H9 (cell line): ENCODE results near the gene LNPK. TPM values are rescaled to one million over a fixed set of nuclear protein-coding genes. Genes with fewer than 3 reads are reported as not detected.
"Not testable (repeated sequence)": the region's sequence is repeated elsewhere in the genome, so short reads cannot be mapped to it uniquely, and the experiment has no call there.

ENCODE experiments used
- DNase-seq: peaks from one replicate; pipeline ENCODE4 v3.0.0-alpha.2; 2017
- H2AFZ ChIP-seq: one replicate; pipeline ENCODE4 v1.6.1; 2013; ENCODE audit warnings: mild to moderate bottlenecking, low read length, control low read depth, moderate library complexity
- H2AK5ac ChIP-seq: 2 replicates; pipeline ENCODE4 v1.6.1; 2013; ENCODE audit warnings: low read length, control low read depth, mixed read lengths; ENCODE audit not compliant: insufficient read length
- H2BK120ac ChIP-seq: one replicate; pipeline ENCODE4 v1.6.1; 2013; ENCODE audit warnings: low read depth, mild to moderate bottlenecking, low read length, control low read depth, inconsistent platforms; ENCODE audit not compliant: poor library complexity, severe bottlenecking
- H2BK12ac ChIP-seq: 2 replicates; pipeline ENCODE4 v1.6.1; 2013; ENCODE audit warnings: low read length, control low read depth, mixed read lengths, low read depth; ENCODE audit not compliant: insufficient read length
- H2BK15ac ChIP-seq: 2 replicates; pipeline ENCODE4 v1.6.1; 2013; ENCODE audit warnings: low read depth, low read length, control low read depth
- H2BK20ac ChIP-seq: one replicate; pipeline ENCODE4 v1.6.1; 2013; ENCODE audit warnings: low read depth, mild to moderate bottlenecking, low read length, control low read depth, inconsistent platforms; ENCODE audit not compliant: poor library complexity, severe bottlenecking
- H2BK5ac ChIP-seq: 2 replicates; pipeline ENCODE4 v1.6.1; 2013; ENCODE audit warnings: low read length, control low read depth, mixed read lengths; ENCODE audit not compliant: insufficient read length
- H3K14ac ChIP-seq: 2 replicates; pipeline ENCODE4 v1.6.1; 2013; ENCODE audit warnings: low read length, control low read depth; ENCODE audit not compliant: insufficient read depth
- H3K18ac ChIP-seq: 2 replicates; pipeline ENCODE4 v1.6.1; 2013; ENCODE audit warnings: low read depth, mild to moderate bottlenecking, mixed read lengths, low read length, control low read depth; ENCODE audit not compliant: insufficient read length
- H3K23ac ChIP-seq: 2 replicates; pipeline ENCODE4 v1.6.1; 2013; ENCODE audit warnings: low read length, control low read depth, mixed read lengths, low read depth; ENCODE audit not compliant: insufficient read length
- H3K23me2 ChIP-seq: 2 replicates; pipeline ENCODE4 v1.6.1; 2013; ENCODE audit warnings: low read depth, mild to moderate bottlenecking, mixed read lengths, low read length, control low read depth; ENCODE audit not compliant: insufficient read length, poor library complexity, severe bottlenecking
- H3K27ac ChIP-seq: 2 replicates; pipeline ENCODE4 v1.5.1; 2013; ENCODE audit warnings: low read length, control low read depth, mixed read lengths, low read depth; ENCODE audit not compliant: insufficient read length
- H3K27me3 ChIP-seq: 2 replicates; pipeline ENCODE4 v1.6.1; 2013; ENCODE audit warnings: low read length, control low read depth, inconsistent platforms; ENCODE audit not compliant: insufficient read depth
- H3K4ac ChIP-seq: 2 replicates; pipeline ENCODE4 v1.6.1; 2013; ENCODE audit warnings: low read depth, mild to moderate bottlenecking, control low read depth, inconsistent platforms, low read length, moderate library complexity
- H3K4me1 ChIP-seq: 2 replicates; pipeline ENCODE4 v1.6.1; 2013; ENCODE audit warnings: low read length, control low read depth, inconsistent platforms; ENCODE audit not compliant: insufficient read depth
- H3K4me2 ChIP-seq: 2 replicates; pipeline ENCODE4 v1.6.1; 2013; ENCODE audit warnings: low read length, control low read depth, mixed read lengths; ENCODE audit not compliant: insufficient read length, insufficient read depth
- H3K56ac ChIP-seq: 2 replicates; pipeline ENCODE4 v1.6.1; 2013; ENCODE audit warnings: low read depth, mild to moderate bottlenecking, mixed read lengths, low read length, control low read depth; ENCODE audit not compliant: insufficient read length
- H3K79me1 ChIP-seq: 2 replicates; pipeline ENCODE4 v1.6.1; 2013; ENCODE audit warnings: low read depth, mild to moderate bottlenecking, moderate library complexity, low read length, control low read depth, inconsistent platforms; ENCODE audit not compliant: insufficient read depth, poor library complexity, severe bottlenecking
- H3K79me2 ChIP-seq: 2 replicates; pipeline ENCODE4 v1.6.1; 2013; ENCODE audit warnings: low read length, control low read depth, inconsistent platforms; ENCODE audit not compliant: insufficient read depth
- H3K9ac ChIP-seq: 2 replicates; pipeline ENCODE4 v1.6.1; 2013; ENCODE audit warnings: low read length, control low read depth, mixed read lengths; ENCODE audit not compliant: insufficient read length; ENCODE audit errors: extremely low read depth
- H3K9me3 ChIP-seq: one replicate; pipeline ENCODE4 v1.6.1; 2013; ENCODE audit warnings: low read depth, low read length, inconsistent platforms; ENCODE audit not compliant: control insufficient read depth
- H3T11ph ChIP-seq: one replicate; pipeline ENCODE4 v1.6.1; 2013; ENCODE audit warnings: mild to moderate bottlenecking, low read length, control low read depth, inconsistent platforms
- H4K20me1 ChIP-seq: one replicate; pipeline ENCODE4 v1.6.1; 2013; ENCODE audit not compliant: control insufficient read depth, insufficient read length, insufficient read depth
- H4K5ac ChIP-seq: 2 replicates; pipeline ENCODE4 v1.6.1; 2013; ENCODE audit warnings: low read depth, mild to moderate bottlenecking, mixed read lengths, low read length, control low read depth; ENCODE audit not compliant: insufficient read length
- H4K8ac ChIP-seq: replicated peaks from 2 replicates; pipeline ENCODE4 v1.6.1; 2013; ENCODE audit warnings: low read length, control low read depth, mixed read lengths, low read depth; ENCODE audit not compliant: insufficient read length
- H4K91ac ChIP-seq: 2 replicates; pipeline ENCODE4 v1.6.1; 2013; ENCODE audit warnings: low read depth, mild to moderate bottlenecking, moderate library complexity, mixed read lengths, low read length, control low read depth; ENCODE audit not compliant: insufficient read length
- H3K27ac Mint-ChIP-seq, 3 experiments: 2 replicates in 2 of 3; 3 replicates in 1 of 3; pipeline ENCODE4 v1.8.0; 2020 to 2021; ENCODE audit warnings: mixed read lengths in 3 of 3, mild to moderate bottlenecking in 1 of 3, moderate library complexity in 1 of 3
- H3K27me3 Mint-ChIP-seq: 2 replicates; pipeline ENCODE4 v1.8.0; 2021; ENCODE audit warnings: low read depth, mild to moderate bottlenecking, moderate library complexity, mixed read lengths
- H3K36me3 Mint-ChIP-seq, 3 experiments: 2 replicates in 2 of 3; 3 replicates in 1 of 3; pipeline ENCODE4 v1.8.0; 2020 to 2021; ENCODE audit warnings: low read depth in 3 of 3, mixed read lengths in 3 of 3; ENCODE audit not compliant: insufficient read depth in 1 of 3
- H3K4me1 Mint-ChIP-seq, 2 experiments: 2 replicates each; pipeline ENCODE4 v1.8.0; 2020; ENCODE audit warnings: mixed read lengths in 2 of 2
- H3K4me3 Mint-ChIP-seq, 2 experiments: 2 replicates in 1 of 2; 3 replicates in 1 of 2; pipeline ENCODE4 v1.8.0; 2020 to 2021; ENCODE audit warnings: mild to moderate bottlenecking in 2 of 2, mixed read lengths in 2 of 2, moderate library complexity in 1 of 2
- H3K9me3 Mint-ChIP-seq, 2 experiments: 2 replicates in 1 of 2; 3 replicates in 1 of 2; pipeline ENCODE4 v1.8.0; 2020; ENCODE audit warnings: mild to moderate bottlenecking in 2 of 2, mixed read lengths in 2 of 2, moderate library complexity in 1 of 2
- whole genome bisulfite sequencing: extraction: QIAGEN DNeasy Blood & Tissue Kit; methylation state at CpG from one replicate; pipeline ENCODE4 v1.1.7; 2013; ENCODE audit warnings: missing lambda C conversion rate, low lambda C conversion rate, mixed read lengths; ENCODE audit not compliant: insufficient read length; ENCODE audit errors: extremely low coverage; 5-methylcytosine and 5-hydroxymethylcytosine counted together
- total RNA-seq: library from RNA; stranded (reverse); gene quantifications from 2 replicates; pipeline ENCODE4 v1.2.1, GENCODE V29; 2021

LNPK gene
- total RNA-seq, 1 experiment from 2014 or later: 8.5 TPM

- not testable (repeated sequence) for H2BK15ac ChIP-seq, DNase-seq, H2BK12ac ChIP-seq, H3K9me3 Mint-ChIP-seq, H2BK5ac ChIP-seq, H3K79me2 ChIP-seq, H3K36me3 Mint-ChIP-seq, H3T11ph ChIP-seq, H2BK120ac ChIP-seq, H2AFZ ChIP-seq, H2BK20ac ChIP-seq, H3K27me3 Mint-ChIP-seq, H3K27ac Mint-ChIP-seq, H3K9ac ChIP-seq, H3K27me3 ChIP-seq, H3K23ac ChIP-seq, H3K56ac ChIP-seq, H3K23me2 ChIP-seq, H4K91ac ChIP-seq, H3K4me2 ChIP-seq, H3K79me1 ChIP-seq, H3K14ac ChIP-seq, H2AK5ac ChIP-seq, H3K4me1 Mint-ChIP-seq, H4K8ac ChIP-seq, H3K9me3 ChIP-seq, H3K18ac ChIP-seq, H4K5ac ChIP-seq, H4K20me1 ChIP-seq, H3K4ac ChIP-seq, H3K27ac ChIP-seq, H3K4me3 Mint-ChIP-seq, H3K4me1 ChIP-seq
- WGBS: no CpG with 5 or more reads among the region's 2 CpGs
Measured at GRCh38 chr2:175913267-175913666, 88.8 kb downstream of the LNPK start.
